ENCODE measurements around the gene NABP2. TPM values are rescaled to one million over a fixed set of nuclear protein-coding genes. Genes with fewer than 3 reads are reported as not detected.

The NABP2 gene
- total RNA-seq, 1 experiment from 2014 or later, result 42.7 TPM

DNA sequence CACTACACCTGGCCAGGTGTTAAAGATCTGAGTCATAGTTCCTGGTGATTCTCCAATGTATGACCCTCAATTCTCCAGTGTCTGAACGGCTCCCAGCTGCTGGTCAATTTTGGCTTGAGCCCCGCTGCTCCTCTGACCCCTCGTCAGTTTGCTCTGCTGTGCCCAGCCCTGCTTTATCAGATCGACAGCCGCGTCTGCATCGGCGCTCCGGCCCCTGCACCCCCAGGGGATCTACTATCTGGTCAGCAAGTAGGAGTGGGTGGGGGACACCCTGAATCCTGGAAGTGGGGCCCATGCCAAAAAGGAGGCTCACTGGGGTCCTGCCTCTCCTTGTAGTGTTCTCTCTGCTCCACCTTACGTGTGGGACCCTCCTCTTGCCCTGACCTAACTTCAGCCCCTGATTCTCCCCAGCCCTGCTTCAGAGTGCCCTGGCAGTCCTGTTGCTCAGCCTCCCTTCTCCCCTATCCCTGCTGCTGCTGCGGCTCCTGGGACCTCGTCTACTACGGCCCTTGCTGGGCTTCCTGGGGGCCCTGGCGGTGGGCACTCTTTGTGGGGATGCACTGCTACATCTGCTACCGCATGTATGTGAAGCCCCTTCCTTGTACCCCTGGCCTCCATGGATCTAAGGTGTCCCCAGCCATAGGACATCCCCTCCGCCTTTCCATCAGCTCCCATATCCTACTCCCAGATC lies 10.7 kb downstream of the NABP2 start (continued):
- TF ChIP-seq, protein P1, sequence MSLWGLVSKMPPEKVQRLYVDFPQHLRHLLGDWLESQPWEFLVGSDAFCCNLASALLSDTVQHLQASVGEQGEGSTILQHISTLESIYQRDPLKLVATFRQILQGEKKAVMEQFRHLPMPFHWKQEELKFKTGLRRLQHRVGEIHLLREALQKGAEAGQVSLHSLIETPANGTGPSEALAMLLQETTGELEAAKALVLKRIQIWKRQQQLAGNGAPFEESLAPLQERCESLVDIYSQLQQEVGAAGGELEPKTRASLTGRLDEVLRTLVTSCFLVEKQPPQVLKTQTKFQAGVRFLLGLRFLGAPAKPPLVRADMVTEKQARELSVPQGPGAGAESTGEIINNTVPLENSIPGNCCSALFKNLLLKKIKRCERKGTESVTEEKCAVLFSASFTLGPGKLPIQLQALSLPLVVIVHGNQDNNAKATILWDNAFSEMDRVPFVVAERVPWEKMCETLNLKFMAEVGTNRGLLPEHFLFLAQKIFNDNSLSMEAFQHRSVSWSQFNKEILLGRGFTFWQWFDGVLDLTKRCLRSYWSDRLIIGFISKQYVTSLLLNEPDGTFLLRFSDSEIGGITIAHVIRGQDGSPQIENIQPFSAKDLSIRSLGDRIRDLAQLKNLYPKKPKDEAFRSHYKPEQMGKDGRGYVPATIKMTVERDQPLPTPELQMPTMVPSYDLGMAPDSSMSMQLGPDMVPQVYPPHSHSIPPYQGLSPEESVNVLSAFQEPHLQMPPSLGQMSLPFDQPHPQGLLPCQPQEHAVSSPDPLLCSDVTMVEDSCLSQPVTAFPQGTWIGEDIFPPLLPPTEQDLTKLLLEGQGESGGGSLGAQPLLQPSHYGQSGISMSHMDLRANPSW (CRISPR knock-in tag; conservative IDR thresholded peaks at IDR 0.05; ENCODE audit: low read depth), result no peak
- no peak for TF ChIP-seq ETV6 (CRISPR knock-in tag; IDR thresholded peaks at IDR 0.05)

DNA sequence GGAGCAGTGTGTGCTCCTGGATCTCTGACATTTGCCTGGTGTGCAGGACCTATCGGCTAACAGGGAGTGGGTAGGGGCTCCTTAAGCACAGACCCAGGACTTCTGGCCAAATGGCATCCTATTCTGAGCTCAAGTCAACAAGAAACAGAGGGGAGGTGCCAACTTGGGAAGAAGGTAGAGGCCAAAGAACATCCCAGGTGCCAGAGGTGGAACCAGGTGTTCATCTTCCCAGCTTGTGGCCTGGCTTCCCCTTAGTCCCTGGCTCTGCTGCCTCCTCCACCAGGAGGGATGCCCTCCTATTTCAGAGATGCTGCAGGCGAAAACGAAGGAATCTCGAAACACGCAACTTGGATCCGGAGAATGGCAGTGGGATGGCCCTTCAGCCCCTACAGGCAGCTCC lies 11.9 kb downstream of the NABP2 start:
- POLR2A ChIA-PET, result interaction anchor here (0.6 to 2.2 kb wide), 2 partner anchors 15 to 42 kb away, joined by 3 to 7 read pairs; partner anchors contain the start of gene RNF41
- H3K27me3 Mint-ChIP-seq (ENCODE audit: low read depth), result peaks cover 30% of the 10 kb centered on the region
- no peak overlapping the region for H3K27ac Mint-ChIP-seq
- DNase-seq (ENCODE audit: low spot score) (no peak), ATAC-seq (no peak)
- H3K36me3 Mint-ChIP-seq, result peaks cover 9% of the 10 kb centered on the region
- CTCF ChIA-PET, result interaction anchor here (0.7 to 4.4 kb wide), 4 partner anchors 22 to 401 kb away, joined by 3 to 18 read pairs (median 6); partner anchors contain the start of gene ANKRD52
- H3K4me3 Mint-ChIP-seq, result no peak overlapping the region
- peaks cover 6% of the 10 kb centered on the region for H3K4me1 Mint-ChIP-seq
- no peaks in the 10 kb centered on the region for H3K9me3 Mint-ChIP-seq
- TF ChIP-seq RELA (CRISPR knock-in tag; IDR thresholded peaks at IDR 0.05; ENCODE audit: borderline replicate concordance) (no peak), ZNF219 (CRISPR knock-in tag; IDR thresholded peaks at IDR 0.05; ENCODE audit: borderline replicate concordance) (no peak), GABPB1 (CRISPR knock-in tag; IDR thresholded peaks at IDR 0.05) (no peak), PRRX2 (CRISPR knock-in tag; IDR thresholded peaks at IDR 0.05) (no peak), MXD4 (CRISPR knock-in tag; IDR thresholded peaks at IDR 0.05; ENCODE audit: borderline replicate concordance) (no peak), ZNF396 (CRISPR knock-in tag; IDR thresholded peaks at IDR 0.05; ENCODE audit: borderline replicate concordance) (no peak), ZNF423 (CRISPR knock-in tag; IDR thresholded peaks at IDR 0.05) (no peak), MYBL2 (CRISPR knock-in tag; IDR thresholded peaks at IDR 0.05) (no peak), CBFB (CRISPR knock-in tag; IDR thresholded peaks at IDR 0.05; ENCODE audit: low read depth) (no peak)
- TF ChIP-seq, protein P2, sequence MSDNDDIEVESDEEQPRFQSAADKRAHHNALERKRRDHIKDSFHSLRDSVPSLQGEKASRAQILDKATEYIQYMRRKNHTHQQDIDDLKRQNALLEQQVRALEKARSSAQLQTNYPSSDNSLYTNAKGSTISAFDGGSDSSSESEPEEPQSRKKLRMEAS (CRISPR knock-in tag; IDR thresholded peaks at IDR 0.05), result no peak
- TF ChIP-seq, protein P3, sequence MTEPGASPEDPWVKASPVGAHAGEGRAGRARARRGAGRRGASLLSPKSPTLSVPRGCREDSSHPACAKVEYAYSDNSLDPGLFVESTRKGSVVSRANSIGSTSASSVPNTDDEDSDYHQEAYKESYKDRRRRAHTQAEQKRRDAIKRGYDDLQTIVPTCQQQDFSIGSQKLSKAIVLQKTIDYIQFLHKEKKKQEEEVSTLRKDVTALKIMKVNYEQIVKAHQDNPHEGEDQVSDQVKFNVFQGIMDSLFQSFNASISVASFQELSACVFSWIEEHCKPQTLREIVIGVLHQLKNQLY (CRISPR knock-in tag; IDR thresholded peaks at IDR 0.05), result no peak
- TF ChIP-seq, protein P4, sequence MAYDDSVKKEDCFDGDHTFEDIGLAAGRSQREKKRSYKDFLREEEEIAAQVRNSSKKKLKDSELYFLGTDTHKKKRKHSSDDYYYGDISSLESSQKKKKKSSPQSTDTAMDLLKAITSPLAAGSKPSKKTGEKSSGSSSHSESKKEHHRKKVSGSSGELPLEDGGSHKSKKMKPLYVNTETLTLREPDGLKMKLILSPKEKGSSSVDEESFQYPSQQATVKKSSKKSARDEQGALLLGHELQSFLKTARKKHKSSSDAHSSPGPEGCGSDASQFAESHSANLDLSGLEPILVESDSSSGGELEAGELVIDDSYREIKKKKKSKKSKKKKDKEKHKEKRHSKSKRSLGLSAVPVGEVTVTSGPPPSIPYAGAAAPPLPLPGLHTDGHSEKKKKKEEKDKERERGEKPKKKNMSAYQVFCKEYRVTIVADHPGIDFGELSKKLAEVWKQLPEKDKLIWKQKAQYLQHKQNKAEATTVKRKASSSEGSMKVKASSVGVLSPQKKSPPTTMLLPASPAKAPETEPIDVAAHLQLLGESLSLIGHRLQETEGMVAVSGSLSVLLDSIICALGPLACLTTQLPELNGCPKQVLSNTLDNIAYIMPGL (CRISPR knock-in tag; IDR thresholded peaks at IDR 0.05), result no peak
- TF ChIP-seq, protein P5, sequence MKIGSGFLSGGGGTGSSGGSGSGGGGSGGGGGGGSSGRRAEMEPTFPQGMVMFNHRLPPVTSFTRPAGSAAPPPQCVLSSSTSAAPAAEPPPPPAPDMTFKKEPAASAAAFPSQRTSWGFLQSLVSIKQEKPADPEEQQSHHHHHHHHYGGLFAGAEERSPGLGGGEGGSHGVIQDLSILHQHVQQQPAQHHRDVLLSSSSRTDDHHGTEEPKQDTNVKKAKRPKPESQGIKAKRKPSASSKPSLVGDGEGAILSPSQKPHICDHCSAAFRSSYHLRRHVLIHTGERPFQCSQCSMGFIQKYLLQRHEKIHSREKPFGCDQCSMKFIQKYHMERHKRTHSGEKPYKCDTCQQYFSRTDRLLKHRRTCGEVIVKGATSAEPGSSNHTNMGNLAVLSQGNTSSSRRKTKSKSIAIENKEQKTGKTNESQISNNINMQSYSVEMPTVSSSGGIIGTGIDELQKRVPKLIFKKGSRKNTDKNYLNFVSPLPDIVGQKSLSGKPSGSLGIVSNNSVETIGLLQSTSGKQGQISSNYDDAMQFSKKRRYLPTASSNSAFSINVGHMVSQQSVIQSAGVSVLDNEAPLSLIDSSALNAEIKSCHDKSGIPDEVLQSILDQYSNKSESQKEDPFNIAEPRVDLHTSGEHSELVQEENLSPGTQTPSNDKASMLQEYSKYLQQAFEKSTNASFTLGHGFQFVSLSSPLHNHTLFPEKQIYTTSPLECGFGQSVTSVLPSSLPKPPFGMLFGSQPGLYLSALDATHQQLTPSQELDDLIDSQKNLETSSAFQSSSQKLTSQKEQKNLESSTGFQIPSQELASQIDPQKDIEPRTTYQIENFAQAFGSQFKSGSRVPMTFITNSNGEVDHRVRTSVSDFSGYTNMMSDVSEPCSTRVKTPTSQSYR (CRISPR knock-in tag; IDR thresholded peaks at IDR 0.05), result no peak
- TF ChIP-seq, protein P6, sequence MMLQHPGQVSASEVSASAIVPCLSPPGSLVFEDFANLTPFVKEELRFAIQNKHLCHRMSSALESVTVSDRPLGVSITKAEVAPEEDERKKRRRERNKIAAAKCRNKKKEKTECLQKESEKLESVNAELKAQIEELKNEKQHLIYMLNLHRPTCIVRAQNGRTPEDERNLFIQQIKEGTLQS (CRISPR knock-in tag; conservative IDR thresholded peaks at IDR 0.05), result no peak

All from WTC11 (cell line).